Fibroblast of lung (primary cell): Measurements from ENCODE around the gene HOPX.

ENCODE experiments used
- EZH2 ChIP-seq: IDR thresholded peaks from 2 replicates; pipeline ENCODE4 v1.5.1; 2012; ENCODE audit warnings: low read length, control low read depth, mild to moderate bottlenecking; ENCODE audit errors: missing control alignments
- TF ChIP-seq, protein P1 (sequence below), 2 donors: IDR thresholded peaks in 1 of 2; conservative IDR thresholded peaks in 1 of 2; 1 replicate in 1 of 2; 2 replicates in 1 of 2; pipeline ENCODE4 v1.5.1; 2011 to 2012; ENCODE audit warnings: low read length in 2 of 2, control low read depth in 1 of 2, inconsistent platforms in 1 of 2, low read depth in 1 of 2, mild to moderate bottlenecking in 1 of 2

GRCh38 chr4:56626420-56626819, 54.7 kb downstream of the HOPX start:
- TF ChIP-seq, protein P1, sequence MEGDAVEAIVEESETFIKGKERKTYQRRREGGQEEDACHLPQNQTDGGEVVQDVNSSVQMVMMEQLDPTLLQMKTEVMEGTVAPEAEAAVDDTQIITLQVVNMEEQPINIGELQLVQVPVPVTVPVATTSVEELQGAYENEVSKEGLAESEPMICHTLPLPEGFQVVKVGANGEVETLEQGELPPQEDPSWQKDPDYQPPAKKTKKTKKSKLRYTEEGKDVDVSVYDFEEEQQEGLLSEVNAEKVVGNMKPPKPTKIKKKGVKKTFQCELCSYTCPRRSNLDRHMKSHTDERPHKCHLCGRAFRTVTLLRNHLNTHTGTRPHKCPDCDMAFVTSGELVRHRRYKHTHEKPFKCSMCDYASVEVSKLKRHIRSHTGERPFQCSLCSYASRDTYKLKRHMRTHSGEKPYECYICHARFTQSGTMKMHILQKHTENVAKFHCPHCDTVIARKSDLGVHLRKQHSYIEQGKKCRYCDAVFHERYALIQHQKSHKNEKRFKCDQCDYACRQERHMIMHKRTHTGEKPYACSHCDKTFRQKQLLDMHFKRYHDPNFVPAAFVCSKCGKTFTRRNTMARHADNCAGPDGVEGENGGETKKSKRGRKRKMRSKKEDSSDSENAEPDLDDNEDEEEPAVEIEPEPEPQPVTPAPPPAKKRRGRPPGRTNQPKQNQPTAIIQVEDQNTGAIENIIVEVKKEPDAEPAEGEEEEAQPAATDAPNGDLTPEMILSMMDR (conservative IDR thresholded peaks at IDR 0.05 in 1 of 2, IDR thresholded peaks at IDR 0.05 in 1 of 2; ENCODE audit: low read depth in 1 of 2, low read length in 2 of 2) = no peak
- no peak for TF ChIP-seq EZH2
